ENCODE results near the gene PDPK1. TPM values are rescaled to one million over a fixed set of nuclear protein-coding genes. Genes with fewer than 3 reads are reported as not detected.
"Not testable (repeated sequence)": the region's sequence is repeated elsewhere in the genome, so short reads cannot be mapped to it uniquely, and the experiment has no call there.

Gene PDPK1
- total RNA-seq, 1 experiment from 2014 or later, result 31.6 TPM

- Histone ChIP-seq H3K27ac (ENCODE audit: low read depth, low read length, poor library complexity, severe bottlenecking) (no peak overlapping the region), H3K27me3 (replicated peaks; ENCODE audit: insufficient read depth, low read depth, low read length, poor library complexity) (no peaks in the 10 kb centered on the region), H3K4me3 (ENCODE audit: low read depth, low read length, poor library complexity, severe bottlenecking) (no peak overlapping the region), H3K36me3 (ENCODE audit: insufficient read depth, low read length, poor library complexity, severe bottlenecking) (peaks cover 14% of the 10 kb centered on the region), H3K4me1 (ENCODE audit: insufficient read depth, low read length, poor library complexity, severe bottlenecking) (no peaks in the 10 kb centered on the region), H3K9me3 (ENCODE audit: low read depth, low read length, poor library complexity, severe bottlenecking) (no peaks in the 10 kb centered on the region)
- ChIA-PET POLR2A (ENCODE audit: low non-redundant PET) (no interaction called here), CTCF (interaction anchor here (0.7 kb wide), 1 partner anchor 55 kb away, joined by 5 read pairs; no protein-coding TSS in a partner anchor)
- DNase-seq (ENCODE audit: low spot score), result no peak
- TF ChIP-seq, protein P1, sequence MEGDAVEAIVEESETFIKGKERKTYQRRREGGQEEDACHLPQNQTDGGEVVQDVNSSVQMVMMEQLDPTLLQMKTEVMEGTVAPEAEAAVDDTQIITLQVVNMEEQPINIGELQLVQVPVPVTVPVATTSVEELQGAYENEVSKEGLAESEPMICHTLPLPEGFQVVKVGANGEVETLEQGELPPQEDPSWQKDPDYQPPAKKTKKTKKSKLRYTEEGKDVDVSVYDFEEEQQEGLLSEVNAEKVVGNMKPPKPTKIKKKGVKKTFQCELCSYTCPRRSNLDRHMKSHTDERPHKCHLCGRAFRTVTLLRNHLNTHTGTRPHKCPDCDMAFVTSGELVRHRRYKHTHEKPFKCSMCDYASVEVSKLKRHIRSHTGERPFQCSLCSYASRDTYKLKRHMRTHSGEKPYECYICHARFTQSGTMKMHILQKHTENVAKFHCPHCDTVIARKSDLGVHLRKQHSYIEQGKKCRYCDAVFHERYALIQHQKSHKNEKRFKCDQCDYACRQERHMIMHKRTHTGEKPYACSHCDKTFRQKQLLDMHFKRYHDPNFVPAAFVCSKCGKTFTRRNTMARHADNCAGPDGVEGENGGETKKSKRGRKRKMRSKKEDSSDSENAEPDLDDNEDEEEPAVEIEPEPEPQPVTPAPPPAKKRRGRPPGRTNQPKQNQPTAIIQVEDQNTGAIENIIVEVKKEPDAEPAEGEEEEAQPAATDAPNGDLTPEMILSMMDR (conservative IDR thresholded peaks at IDR 0.05; ENCODE audit: low read depth, low read length), result no peak
- no peak for TF ChIP-seq EZH2 (IDR thresholded peaks at IDR 0.05; ENCODE audit: borderline replicate concordance, low read depth, low read length, poor library complexity, severe bottlenecking)
- intact Hi-C loops (cut with micrococcal nuclease; ENCODE audit: unreplicated experiment), result no loop called here
- BruUV-seq (replicated peaks), result no TSS peak
These were observed 72.1 kb downstream of the PDPK1 start for GRCh38 chr16:2609827-2610470.

- H3K4me1 ChIP-seq (ENCODE audit: insufficient read depth, low read length, poor library complexity, severe bottlenecking), result no peaks in the 10 kb centered on the region
- H3K9me3 ChIP-seq (ENCODE audit: low read depth, low read length, poor library complexity, severe bottlenecking), result no peaks in the 10 kb centered on the region
- H3K36me3 ChIP-seq (ENCODE audit: insufficient read depth, low read length, poor library complexity, severe bottlenecking), result peaks cover 16% of the 10 kb centered on the region
- no peak overlapping the region for H3K27ac ChIP-seq (ENCODE audit: low read depth, low read length, poor library complexity, severe bottlenecking)
- ChIA-PET CTCF (interaction anchor here (0.7 kb wide), 1 partner anchor 54 kb away, joined by 5 read pairs; no protein-coding TSS in a partner anchor), POLR2A (ENCODE audit: low non-redundant PET) (no interaction called here)
- no peaks in the 10 kb centered on the region for H3K27me3 ChIP-seq (replicated peaks; ENCODE audit: insufficient read depth, low read depth, low read length, poor library complexity)
- no TSS peak for BruUV-seq (replicated peaks)
- intact Hi-C loops (cut with micrococcal nuclease; ENCODE audit: unreplicated experiment), result no loop called here
- H3K4me3 ChIP-seq (ENCODE audit: low read depth, low read length, poor library complexity, severe bottlenecking), result no peak overlapping the region
- DNase-seq (ENCODE audit: low spot score), result no peak
- TF ChIP-seq EZH2 (IDR thresholded peaks at IDR 0.05; ENCODE audit: borderline replicate concordance, low read depth, low read length, poor library complexity, severe bottlenecking), result no peak
- TF ChIP-seq, protein P1 (conservative IDR thresholded peaks at IDR 0.05; ENCODE audit: low read depth, low read length), result no peak
These were observed 73.1 kb downstream of the PDPK1 start for GRCh38 chr16:2610781-2611498.

DNA sequence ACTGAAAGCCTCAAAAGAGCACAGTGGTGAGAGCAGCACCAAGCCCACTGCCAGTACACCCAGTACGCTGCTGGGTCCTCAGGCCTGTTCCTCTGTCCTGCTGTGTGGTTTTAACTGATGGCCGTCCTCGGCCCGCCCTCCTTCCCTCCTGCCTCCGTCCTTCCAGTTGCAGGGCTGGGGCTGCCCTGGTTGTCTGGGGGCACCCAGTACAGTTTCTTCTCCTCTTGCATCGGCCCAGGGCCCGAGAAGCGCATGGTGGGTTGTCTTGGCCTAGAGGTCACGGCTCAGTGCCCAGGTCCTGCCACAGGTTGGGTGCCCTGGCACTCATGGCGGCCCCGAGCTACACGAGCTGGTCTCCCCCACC lies 73.7 kb downstream of the PDPK1 start:
- Histone ChIP-seq H3K27me3 (replicated peaks; ENCODE audit: insufficient read depth, low read depth, low read length, poor library complexity) (no peaks in the 10 kb centered on the region), H3K4me1 (ENCODE audit: insufficient read depth, low read length, poor library complexity, severe bottlenecking) (no peaks in the 10 kb centered on the region), H3K36me3 (ENCODE audit: insufficient read depth, low read length, poor library complexity, severe bottlenecking) (peaks cover 16% of the 10 kb centered on the region), H3K9me3 (ENCODE audit: low read depth, low read length, poor library complexity, severe bottlenecking) (no peaks in the 10 kb centered on the region), H3K4me3 (ENCODE audit: low read depth, low read length, poor library complexity, severe bottlenecking) (no peak overlapping the region), H3K27ac (ENCODE audit: low read depth, low read length, poor library complexity, severe bottlenecking) (no peak overlapping the region)
- intact Hi-C loops (cut with micrococcal nuclease; ENCODE audit: unreplicated experiment), result no loop called here
- ChIA-PET POLR2A (ENCODE audit: low non-redundant PET) (no interaction called here), CTCF (no interaction called here)
- no peak for DNase-seq (ENCODE audit: low spot score)
- TF ChIP-seq, protein P1 (conservative IDR thresholded peaks at IDR 0.05; ENCODE audit: low read depth, low read length), result no peak
- TF ChIP-seq EZH2 (IDR thresholded peaks at IDR 0.05; ENCODE audit: borderline replicate concordance, low read depth, low read length, poor library complexity, severe bottlenecking), result no peak
- BruUV-seq (replicated peaks), result no TSS peak

DNA sequence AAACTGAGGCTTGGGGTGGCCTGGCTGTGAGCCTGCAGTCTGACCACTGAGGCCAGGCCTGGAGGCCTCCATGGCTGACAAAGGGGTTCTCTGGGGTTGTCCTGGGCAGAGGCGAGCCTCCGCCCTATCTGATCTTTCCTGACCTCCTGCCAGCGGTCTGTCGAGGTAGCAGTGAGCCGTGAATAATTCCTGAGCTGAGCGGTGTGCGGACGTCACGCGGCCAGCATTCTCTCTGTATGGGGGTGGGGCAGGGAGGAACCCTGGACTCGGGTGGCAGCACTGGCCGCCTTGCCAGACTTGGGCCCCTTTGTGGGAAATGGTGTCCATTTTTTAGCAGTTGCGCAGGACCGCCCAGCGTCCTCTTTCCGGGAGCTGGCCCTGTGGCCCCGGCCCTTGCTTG lies 74.1 kb downstream of the PDPK1 start:
- H3K27ac ChIP-seq (ENCODE audit: low read depth, low read length, poor library complexity, severe bottlenecking); H3K4me1 ChIP-seq (ENCODE audit: insufficient read depth, low read length, poor library complexity, severe bottlenecking); intact Hi-C loops (cut with micrococcal nuclease; ENCODE audit: unreplicated experiment); BruUV-seq (replicated peaks); H3K9me3 ChIP-seq (ENCODE audit: low read depth, low read length, poor library complexity, severe bottlenecking); CTCF ChIA-PET; H3K4me3 ChIP-seq (ENCODE audit: low read depth, low read length, poor library complexity, severe bottlenecking); DNase-seq (ENCODE audit: low spot score); H3K27me3 ChIP-seq (replicated peaks; ENCODE audit: insufficient read depth, low read depth, low read length, poor library complexity); POLR2A ChIA-PET (ENCODE audit: low non-redundant PET): not testable (repeated sequence)
- peaks cover 16% of the 10 kb centered on the region for H3K36me3 ChIP-seq (ENCODE audit: insufficient read depth, low read length, poor library complexity, severe bottlenecking)

- DNase-seq (ENCODE audit: low spot score); BruUV-seq (replicated peaks); H3K4me1 ChIP-seq (ENCODE audit: insufficient read depth, low read length, poor library complexity, severe bottlenecking); H3K9me3 ChIP-seq (ENCODE audit: low read depth, low read length, poor library complexity, severe bottlenecking); H3K27me3 ChIP-seq (replicated peaks; ENCODE audit: insufficient read depth, low read depth, low read length, poor library complexity); H3K4me3 ChIP-seq (ENCODE audit: low read depth, low read length, poor library complexity, severe bottlenecking); H3K27ac ChIP-seq (ENCODE audit: low read depth, low read length, poor library complexity, severe bottlenecking); POLR2A ChIA-PET (ENCODE audit: low non-redundant PET); CTCF ChIA-PET; intact Hi-C loops (cut with micrococcal nuclease; ENCODE audit: unreplicated experiment): not testable (repeated sequence)
- H3K36me3 ChIP-seq (ENCODE audit: insufficient read depth, low read length, poor library complexity, severe bottlenecking), result peaks cover 16% of the 10 kb centered on the region
These were observed 75.4 kb downstream of the PDPK1 start for GRCh38 chr16:2613251-2613650.
